ENCODE measurements around the gene TENM3.

TENM3 gene

DNA sequence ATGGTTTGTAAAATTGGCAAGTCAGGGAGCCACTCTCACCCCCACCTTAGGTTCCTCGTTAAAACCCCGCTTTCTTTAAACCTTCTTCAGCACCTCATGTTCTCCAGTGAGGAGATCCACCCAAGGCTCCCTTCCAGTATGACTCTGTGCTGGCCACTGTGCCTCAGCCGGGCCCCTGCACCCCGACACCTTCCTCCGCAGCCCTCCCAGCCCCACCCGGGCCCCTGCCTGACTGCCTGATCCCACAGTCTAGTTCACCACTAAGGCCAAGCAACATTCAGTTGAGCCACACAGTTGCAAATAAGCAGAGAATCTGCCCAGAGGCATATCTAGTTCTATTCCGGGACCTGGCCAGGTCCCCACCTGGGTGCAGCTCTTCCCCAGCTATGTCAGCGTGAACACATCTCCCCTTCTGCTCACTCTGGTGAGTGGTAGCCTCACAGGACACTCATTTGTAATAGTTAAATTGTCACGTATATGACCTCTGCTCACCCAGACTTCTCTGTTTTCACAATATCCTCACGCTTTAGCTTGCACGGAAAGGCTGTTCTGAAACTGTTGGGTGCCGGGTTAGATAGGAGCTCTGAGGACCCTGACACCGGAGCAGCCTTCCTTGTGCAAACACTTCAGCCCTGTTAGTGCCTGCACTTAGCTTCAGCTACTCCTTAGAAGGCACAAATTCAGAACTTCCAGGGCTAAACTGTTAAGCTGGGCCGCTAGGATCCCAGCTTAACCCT lies 527.2 kb downstream of the TENM3 start:
- DNase-seq, result no peak

DNA sequence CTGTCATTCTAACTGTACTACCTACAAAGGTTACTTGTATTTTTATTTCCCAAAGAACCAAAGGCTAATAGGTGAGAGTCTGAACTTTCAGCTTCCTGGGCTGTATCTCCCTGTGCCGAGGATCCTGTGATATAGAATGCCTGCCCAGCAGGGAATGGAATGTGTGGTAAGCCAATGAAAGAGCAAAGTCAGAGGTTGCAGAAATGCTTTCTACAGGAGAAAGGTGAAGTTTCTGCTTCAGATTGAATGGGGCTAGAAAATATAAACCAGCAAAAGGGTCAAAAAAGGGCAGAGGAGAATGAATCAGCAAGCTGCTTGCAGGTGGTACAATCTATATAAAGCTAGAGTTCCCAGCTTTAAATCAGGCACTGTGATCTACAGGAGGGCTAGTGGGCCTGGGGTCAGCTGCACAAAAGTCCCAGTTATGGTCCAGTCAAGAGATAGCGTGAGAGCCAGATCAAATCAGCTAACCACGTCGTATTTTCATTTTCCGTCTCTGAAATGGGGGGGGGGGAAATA lies 527.9 kb downstream of the TENM3 start:
- DNase-seq, result no peak

DNA sequence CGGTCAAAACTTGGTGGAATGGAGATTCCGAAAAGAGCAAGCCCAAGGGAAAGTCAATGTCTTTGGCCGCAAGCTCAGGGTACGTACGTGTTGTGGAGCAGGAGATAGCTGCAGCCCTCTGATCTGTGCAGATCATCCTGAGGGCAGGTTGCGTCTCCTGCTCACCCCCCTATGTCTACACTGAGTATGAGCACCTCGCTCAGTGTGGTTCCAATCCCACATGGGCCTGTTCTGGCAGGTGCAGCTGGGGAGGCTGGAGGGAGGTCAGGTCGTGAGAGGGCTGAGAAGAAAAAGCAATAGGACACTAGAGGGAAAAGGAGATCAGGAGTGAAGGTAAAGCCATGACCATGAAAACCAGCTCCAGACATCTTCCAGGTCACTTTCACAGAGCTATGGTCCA lies 531.9 kb downstream of the TENM3 start:
- no peak for DNase-seq

DNA sequence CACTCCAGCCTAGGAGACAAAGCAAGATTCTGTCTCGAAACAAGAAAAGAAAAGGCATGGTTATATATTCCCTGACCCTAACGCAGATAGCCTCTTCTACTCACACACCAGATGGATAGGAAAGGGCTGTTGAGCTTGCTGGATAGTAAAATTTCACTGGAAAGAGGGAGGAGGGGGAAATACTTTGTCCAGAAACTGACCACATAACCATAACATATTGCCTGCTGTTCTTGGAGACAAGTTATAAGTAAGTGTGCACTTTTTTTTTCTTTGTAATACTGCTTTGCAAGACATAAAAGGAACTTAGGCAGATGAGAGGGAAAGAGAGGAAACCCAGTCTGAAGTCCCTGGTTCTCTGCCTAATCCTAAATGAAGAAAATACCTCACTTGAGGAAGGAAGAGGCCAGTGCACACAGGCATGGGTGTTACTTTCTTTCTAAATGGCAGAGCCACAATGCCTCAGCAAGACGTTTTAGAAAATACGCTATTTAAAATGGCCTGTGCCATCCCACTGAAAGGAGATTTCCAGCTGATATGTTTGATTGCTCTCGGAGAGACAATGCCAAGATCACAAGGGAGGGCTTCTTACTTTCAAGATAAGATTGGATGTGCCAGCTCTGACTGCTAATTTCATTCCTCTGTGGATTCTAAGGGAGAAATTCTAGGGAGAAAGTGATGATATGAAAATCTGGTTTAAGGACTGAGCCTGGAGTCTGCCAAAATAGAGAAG lies 533.3 kb downstream of the TENM3 start:
- no peak for DNase-seq

DNA sequence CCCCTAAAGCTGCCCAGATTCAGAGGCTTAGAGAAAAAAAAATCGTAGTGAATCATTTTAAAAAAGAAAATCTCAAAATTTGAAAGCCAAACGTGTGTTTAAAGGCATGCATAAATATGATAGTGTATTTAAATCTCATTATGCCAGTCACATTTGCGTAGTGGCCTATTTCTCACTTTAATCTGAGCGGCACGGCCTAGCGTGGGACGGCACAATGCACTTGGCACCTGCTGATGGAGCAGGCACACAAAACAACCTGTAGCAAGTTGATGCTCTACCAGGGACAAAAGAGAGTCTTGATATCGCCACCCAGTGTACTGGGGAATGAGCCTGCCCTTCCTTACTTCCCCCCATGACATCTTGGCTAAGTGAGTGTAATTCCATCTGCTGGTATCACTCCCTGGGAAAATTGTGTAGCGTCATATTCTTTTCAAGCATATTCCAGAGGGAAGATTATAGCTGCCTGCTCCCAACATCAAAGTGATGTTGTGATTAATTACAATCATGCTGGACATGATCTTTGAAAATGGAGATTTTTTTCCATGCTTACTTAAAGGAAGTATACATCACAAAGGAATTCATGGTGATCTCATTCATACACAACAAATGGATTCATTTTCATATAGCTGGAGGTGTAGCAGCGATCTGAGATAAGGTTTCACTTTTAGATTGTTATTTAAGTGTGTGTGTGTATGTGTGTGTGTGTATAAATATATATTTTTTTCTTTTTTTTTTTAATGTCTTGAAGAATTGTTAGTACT lies 535.2 kb downstream of the TENM3 start:
- no peak for DNase-seq

DNA sequence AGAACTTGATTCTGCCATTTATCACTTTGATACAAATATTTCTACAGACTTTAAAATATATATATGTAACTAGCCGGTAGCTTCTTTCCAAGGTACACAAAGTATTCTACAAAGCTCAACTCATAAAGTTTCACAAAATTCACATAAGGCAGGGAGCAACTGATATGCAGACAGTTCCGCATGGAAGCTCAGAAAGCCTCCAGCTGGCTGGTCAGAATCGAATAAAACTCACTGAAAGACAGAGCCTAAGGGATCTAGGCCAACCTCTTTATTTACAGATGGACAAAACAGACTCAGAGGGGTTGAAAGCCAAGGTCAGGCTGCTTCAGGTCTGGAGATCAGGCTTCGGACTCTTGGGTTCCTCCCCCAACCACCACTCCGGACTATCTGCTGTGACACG lies 543.8 kb downstream of the TENM3 start:
- no peak for DNase-seq

DNA sequence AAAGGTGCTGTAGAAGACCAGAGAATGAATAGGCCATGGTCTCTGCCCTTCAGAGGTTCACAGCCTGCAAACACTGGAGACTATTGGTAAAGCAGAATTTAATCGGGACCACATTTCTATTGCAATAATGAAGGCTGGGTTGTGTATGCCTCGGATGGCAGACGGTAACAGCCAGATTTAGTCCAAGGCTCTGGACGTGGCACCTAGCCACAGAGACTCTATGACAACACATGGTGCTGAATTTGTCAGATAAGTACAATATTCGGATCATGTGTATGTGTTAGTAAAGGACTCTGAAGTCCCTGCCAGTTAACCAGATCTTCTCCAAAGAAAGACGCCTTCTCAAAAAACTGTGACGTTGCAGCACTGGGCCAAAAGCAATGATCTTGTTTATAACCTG lies 545.0 kb downstream of the TENM3 start:
- no peak for DNase-seq

DNA sequence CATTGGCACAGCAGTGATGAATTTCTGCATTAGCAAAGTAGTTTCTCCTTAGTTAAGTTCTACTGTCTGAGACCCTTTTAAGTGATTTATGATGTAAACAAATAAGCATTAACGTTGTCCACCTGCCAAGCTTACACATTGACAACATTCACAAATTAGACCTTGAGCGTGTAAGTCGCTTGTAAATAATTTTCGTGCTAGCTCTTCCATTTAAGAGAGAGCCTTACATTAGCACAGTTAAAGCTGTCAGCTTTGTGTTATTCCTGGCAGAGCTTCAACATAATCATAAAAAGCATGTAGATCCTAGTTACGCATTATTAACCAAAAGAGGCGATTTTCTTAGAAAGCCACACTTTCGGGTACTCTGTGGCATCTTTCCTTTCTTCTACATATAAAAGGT lies 546.3 kb downstream of the TENM3 start:
- DNase-seq, result no peak

DNA sequence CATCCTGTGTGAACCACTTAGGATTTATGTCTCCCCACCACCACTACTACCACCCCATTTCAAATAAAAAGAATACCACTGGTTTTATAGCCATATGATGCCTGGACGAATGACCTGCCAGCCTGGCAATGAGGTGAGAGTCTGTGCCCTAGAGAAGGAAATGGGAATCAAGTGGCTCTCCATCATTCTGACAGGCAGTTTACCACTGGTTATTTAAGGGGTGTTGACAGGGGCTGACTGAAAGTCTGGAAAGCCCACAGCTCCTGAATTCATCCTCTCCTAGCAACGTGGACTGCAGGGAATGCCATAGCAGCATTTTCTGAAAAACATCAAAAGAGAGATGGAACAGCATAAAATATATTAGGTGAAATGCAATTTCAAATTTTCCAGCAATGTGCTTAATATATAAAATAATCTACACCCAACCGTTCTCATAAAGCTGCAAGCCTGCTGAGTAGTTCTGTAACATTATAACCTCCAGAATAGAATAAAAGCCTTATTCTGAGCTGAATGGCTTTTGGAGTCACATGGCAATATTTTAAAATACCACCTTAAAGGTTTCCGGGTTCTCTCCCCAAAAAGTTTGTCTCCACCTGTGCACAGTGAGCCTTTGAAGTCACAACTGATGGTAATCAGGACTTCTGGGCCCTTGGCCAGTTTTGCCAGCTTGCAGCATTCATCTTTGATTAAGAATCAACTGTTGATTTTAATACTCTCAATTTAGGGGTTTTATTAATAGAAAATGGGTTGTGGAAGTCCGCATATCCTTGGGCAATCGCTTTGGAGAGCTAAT lies 552.4 kb downstream of the TENM3 start:
- no peak for DNase-seq

DNA sequence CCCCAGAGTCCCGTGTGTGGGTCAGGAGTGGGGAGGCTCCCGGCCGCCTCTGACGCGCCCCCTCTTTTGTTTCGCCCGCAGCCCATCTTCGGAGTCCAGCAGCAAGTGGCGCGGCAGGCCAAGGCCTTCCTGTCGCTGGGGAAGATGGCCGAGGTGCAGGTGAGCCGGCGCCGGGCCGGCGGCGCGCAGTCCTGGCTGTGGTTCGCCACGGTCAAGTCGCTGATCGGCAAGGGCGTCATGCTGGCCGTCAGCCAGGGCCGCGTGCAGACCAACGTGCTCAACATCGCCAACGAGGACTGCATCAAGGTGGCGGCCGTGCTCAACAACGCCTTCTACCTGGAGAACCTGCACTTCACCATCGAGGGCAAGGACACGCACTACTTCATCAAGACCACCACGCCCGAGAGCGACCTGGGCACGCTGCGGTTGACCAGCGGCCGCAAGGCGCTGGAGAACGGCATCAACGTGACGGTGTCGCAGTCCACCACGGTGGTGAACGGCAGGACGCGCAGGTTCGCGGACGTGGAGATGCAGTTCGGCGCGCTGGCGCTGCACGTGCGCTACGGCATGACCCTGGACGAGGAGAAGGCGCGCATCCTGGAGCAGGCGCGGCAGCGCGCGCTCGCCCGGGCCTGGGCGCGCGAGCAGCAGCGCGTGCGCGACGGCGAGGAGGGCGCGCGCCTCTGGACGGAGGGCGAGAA lies 556.5 kb downstream of the TENM3 start:
- DNase-seq, result no peak

DNA sequence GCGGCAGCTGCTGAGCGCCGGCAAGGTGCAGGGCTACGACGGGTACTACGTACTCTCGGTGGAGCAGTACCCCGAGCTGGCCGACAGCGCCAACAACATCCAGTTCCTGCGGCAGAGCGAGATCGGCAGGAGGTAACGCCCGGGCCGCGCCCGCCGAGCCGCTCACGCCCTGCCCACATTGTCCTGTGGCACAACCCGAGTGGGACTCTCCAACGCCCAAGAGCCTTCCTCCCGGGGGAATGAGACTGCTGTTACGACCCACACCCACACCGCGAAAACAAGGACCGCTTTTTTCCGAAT lies 557.0 kb downstream of the TENM3 start:
- no peak for DNase-seq

DNA sequence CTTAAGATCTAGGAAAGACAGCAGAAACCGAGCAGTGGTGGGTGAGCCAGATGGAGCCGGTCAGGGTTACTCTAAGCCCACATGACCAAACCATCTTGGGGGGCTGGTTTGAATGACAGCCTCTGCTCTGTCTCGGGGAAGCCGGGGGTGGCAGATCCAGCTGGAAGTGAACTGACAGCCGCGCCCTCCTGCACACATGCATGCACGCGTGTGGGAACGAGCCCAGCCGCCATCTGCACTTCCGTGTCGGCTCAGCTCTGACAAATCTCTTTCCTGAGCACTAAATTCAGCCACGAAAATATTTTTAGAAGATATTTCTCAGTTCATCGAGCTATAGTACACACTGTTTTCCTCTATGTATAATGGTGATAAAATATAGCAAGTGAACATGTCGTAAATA lies 558.4 kb downstream of the TENM3 start:
- DNase-seq, result peak in 1 of 51 donors; percentile 53

DNA sequence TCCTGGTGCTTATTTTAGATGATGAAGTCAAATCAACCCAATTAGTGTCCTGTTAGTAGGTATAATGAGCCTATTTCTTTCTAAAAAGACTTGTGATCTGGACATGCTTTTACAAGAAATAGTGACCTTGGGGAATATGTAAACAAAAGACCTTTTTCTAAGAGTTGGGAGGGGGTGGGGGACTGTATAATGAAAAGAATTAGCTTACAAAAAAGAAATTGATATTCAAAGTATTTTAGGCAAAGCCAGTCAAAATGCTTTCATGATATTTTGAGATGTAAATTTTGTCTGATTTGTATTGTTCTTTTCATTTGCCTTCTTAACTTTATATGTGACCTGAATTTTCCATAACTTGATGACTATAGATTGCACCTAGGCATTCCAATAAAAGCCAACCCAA lies 559.4 kb downstream of the TENM3 start:
- DNase-seq, result no peak

DNA sequence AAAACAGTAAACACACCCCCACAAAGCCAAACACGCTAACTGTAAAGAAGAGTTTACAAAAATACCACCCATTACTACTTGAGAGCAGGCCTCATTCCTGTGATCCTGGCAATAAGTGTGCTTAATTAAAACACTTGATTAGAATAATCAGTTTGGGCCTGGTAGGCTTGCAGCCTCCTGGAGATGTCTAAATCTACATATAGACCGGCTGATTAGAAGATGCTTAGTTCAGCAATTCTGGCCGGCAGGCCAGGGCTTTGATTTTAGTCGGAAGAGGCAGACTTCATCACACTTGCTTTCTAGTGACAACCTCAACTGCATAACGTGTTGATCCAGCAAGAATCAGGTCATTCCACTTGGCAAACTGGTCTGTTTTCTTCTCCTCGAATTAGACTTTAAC lies 560.0 kb downstream of the TENM3 start:
- no peak for DNase-seq

DNA sequence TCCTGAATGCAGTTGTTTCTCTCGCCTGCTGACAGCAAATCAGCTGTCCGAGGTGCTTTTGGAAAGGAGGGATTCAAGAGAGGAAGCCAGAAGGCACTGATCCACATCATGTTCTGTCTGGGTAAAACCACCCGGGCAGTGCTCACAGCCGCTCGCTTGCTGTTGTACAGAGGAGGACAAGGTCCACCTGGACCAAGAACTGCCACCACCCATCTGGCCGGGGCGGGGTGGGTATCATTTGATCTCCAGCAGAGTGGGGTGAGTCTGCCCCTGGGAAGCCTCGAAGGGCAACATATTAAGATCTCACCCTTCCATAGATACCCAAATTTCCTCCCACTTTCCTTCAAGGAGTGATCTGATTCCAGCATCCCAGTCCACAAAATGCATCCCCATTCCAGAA lies 560.9 kb downstream of the TENM3 start:
- DNase-seq, result no peak

DNA sequence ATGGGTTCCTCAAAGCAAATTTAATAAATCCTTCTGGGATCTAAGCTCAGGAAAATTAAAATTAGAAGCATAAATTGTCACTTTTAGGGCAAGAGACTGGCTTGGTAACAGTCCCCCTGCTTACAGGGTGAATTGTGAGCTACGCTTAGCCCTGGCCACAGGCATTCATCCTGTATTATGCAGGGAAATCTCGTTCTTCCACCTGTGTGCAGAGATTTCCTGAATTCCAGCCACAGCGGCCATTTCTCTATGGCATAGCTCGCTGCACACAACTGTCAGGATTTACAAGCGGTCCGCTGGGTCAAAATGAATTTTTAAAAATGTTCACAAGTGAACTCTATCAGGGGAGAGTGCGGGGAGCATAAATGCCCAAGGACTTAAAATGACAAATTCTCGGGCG lies 562.1 kb downstream of the TENM3 start:
- DNase-seq, result no peak

DNA sequence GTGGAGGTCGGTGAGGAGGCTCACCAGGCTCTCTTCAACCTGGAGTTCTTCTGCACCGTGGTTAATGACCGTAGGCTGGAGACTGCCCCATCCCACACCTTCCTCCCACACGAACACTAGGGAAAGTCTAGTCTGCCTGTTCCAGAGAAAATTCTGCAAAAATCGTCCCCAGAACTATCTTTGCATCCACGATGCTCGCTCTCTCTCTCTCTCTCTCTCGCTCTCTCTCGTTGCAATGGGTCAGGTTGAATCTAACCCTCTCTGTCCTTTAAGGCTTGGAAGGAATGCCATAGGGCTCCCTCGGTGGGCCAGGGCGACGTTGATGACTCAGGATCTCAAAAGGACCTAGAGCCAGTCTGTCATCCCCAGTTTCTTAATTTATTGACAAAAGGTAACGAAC lies 562.5 kb downstream of the TENM3 start:
- DNase-seq, result no peak

DNA sequence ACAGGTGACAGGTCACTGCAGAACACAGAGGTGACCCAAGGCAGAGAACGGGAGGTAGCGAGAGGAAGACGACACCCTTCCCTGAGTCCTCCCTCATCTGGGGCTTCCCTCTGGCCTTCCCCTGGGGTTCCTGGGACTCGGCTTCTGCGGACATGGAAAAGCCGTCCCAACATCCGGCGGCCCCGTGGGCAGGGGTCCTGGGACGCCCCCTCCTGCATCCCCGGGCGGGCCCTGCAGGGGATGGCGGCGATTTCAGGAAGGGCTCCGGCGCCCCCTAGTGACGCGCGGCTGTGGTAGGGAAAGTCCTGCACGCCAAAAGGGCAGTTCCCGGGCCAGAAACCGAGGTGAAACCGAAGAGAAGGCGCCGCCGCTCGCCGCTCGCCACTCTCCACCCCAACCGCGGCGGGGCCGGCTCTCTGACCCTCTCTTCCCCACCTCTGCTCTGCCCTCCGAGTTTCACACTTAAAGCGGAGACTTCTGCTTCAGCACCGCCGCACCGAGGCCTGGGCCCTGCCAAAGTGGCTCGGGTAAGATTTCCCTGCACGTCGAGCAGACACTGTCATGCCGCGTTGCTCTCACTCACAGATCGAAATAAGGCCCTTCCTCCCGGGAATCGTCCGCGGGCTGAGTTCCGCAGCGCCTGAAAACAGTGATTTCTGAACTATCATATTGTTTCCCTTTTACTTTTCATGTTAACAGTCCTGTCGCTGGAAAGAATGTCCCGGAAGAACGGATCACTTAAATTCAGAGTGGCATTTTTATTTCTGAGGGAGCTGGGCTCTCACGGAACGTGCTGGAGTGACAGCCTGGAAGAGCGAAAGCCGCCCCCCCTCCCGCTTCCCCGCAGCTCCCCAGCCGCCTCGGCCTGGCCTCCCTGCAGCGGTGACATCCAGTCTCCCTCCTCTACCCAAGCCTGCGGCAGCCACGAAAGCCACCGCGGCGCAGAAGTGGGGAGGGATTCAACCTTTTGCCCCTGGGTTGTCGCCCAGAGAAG lies 563.4 kb downstream of the TENM3 start:
- DNase-seq, result peak in 50 of 51 donors; percentile 6 to 82 (median 50)

DNA sequence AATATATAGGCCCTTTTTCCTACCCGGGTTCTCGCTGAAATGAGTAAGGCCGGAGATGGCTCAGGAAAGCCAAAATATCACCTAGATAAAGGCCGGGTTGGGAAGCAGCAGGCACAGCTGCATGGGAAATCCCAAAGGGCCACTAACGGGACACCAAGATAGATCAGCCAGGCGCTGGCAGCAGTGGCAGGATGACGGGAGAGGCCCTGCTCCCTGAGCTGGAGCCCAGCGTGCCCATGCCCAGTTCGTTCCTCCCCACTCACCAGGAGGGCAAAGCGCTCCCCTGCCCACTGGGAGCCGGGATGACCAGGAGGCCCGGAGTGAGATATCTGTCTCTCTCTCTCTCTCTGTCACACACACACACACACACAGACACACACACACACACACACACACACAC lies 564.1 kb downstream of the TENM3 start:
- no peak for DNase-seq
